ENCODE measurements around the gene NACA.
A peak's percentile ranks its signal among the peaks of the same experiment; 100 is the strongest.

Gene NACA

GRCh38 chr12:56721721-56722120 is 3.4 kb downstream of the NACA start:
- peak overlapping the region; percentile 85 for H3K4me3 ChIP-seq (ENCODE audit: low read depth, low read length)
- no peak for DNase-seq (ENCODE audit: low read depth)
- TF ChIP-seq POLR2A (IDR thresholded peaks at IDR 0.05; ENCODE audit: extremely low read depth, insufficient read length) (no peak), MAX (IDR thresholded peaks at IDR 0.05; ENCODE audit: low read depth, low read length) (no peak), MYC (IDR thresholded peaks at IDR 0.05; ENCODE audit: low read depth, low read length) (no peak)

DNA sequence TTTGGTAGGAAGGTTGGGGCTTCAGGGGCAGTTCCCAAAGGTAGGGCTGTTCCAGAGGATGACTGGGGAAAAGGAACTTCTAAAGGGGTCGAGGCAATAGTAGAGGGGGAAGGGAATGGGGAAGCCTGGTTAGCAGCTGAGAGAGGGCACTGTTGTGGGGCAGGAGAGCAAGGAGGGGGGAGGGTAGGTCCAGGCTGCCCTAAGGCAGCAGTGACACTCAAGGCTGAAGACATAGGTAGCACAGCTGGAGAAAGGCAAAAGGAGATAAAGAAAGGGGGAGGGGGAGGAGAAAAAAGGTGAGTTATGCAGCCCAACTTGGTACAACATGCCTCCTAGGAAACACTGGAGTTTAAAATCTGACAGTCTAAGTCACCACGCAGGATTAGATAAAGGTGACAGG is 3.9 kb downstream of the NACA start:
- no peak for TF ChIP-seq MAX (IDR thresholded peaks at IDR 0.05; ENCODE audit: low read depth, low read length)
- no peak for TF ChIP-seq MYC (IDR thresholded peaks at IDR 0.05; ENCODE audit: low read depth, low read length)
- TF ChIP-seq, protein P1, sequence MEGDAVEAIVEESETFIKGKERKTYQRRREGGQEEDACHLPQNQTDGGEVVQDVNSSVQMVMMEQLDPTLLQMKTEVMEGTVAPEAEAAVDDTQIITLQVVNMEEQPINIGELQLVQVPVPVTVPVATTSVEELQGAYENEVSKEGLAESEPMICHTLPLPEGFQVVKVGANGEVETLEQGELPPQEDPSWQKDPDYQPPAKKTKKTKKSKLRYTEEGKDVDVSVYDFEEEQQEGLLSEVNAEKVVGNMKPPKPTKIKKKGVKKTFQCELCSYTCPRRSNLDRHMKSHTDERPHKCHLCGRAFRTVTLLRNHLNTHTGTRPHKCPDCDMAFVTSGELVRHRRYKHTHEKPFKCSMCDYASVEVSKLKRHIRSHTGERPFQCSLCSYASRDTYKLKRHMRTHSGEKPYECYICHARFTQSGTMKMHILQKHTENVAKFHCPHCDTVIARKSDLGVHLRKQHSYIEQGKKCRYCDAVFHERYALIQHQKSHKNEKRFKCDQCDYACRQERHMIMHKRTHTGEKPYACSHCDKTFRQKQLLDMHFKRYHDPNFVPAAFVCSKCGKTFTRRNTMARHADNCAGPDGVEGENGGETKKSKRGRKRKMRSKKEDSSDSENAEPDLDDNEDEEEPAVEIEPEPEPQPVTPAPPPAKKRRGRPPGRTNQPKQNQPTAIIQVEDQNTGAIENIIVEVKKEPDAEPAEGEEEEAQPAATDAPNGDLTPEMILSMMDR (IDR thresholded peaks at IDR 0.05; ENCODE audit: low read depth, low read length) = no peak
- no peak for TF ChIP-seq POLR2A (IDR thresholded peaks at IDR 0.05; ENCODE audit: extremely low read depth, insufficient read length)
- H3K4me3 ChIP-seq (ENCODE audit: low read depth, low read length) = peak overlapping the region; percentile 85
- DNase-seq (ENCODE audit: low read depth) = peak; percentile 59

- H3K4me3 ChIP-seq (ENCODE audit: low read depth, low read length) = peak overlapping the region; percentile 85
- TF ChIP-seq POLR2A (IDR thresholded peaks at IDR 0.05; ENCODE audit: extremely low read depth, insufficient read length) (no peak), MAX (IDR thresholded peaks at IDR 0.05; ENCODE audit: low read depth, low read length) (no peak), MYC (IDR thresholded peaks at IDR 0.05; ENCODE audit: low read depth, low read length) (no peak)
- TF ChIP-seq, protein P1 (IDR thresholded peaks at IDR 0.05; ENCODE audit: low read depth, low read length) = no peak
- peak; percentile 72 for DNase-seq (ENCODE audit: low read depth)
These were observed 4.4 kb downstream of the NACA start for GRCh38 chr12:56720731-56721151.

DNA sequence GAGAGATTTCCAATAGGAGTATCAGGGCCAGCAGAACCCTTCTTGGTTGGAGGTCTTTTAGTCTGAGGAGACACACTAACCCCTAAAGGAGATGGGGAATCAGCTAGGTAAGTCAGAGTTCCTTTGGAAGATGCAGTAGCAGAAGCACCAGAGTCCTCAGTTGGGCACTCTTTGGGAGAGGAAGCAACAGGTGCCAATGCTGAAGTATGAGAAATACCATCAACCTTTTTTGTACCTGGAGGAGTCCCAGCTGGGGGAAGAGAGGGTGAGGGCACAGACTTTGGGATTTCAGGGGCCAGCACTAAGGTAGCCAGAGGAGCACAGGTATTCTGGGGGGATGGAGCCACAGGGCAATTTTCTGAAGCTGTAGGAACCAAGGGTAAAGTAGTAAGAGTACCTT is 6.0 kb downstream of the NACA start:
- TF ChIP-seq, protein P1 (IDR thresholded peaks at IDR 0.05; ENCODE audit: low read depth, low read length) = no peak
- no peak for TF ChIP-seq MYC (IDR thresholded peaks at IDR 0.05; ENCODE audit: low read depth, low read length)
- TF ChIP-seq POLR2A (IDR thresholded peaks at IDR 0.05; ENCODE audit: extremely low read depth, insufficient read length) = no peak
- no peak for TF ChIP-seq MAX (IDR thresholded peaks at IDR 0.05; ENCODE audit: low read depth, low read length)
- DNase-seq (ENCODE audit: low read depth) = no peak
- H3K4me3 ChIP-seq (ENCODE audit: low read depth, low read length) = peak overlapping the region; percentile 4

GRCh38 chr12:56718636-56719035 is 6.5 kb downstream of the NACA start:
- TF ChIP-seq POLR2A (IDR thresholded peaks at IDR 0.05; ENCODE audit: extremely low read depth, insufficient read length) (no peak), MAX (IDR thresholded peaks at IDR 0.05; ENCODE audit: low read depth, low read length) (no peak), MYC (IDR thresholded peaks at IDR 0.05; ENCODE audit: low read depth, low read length) (no peak)
- TF ChIP-seq, protein P1 (IDR thresholded peaks at IDR 0.05; ENCODE audit: low read depth, low read length) = no peak
- DNase-seq (ENCODE audit: low read depth) = no peak
- peak overlapping the region; percentile 4 for H3K4me3 ChIP-seq (ENCODE audit: low read depth, low read length)

DNA sequence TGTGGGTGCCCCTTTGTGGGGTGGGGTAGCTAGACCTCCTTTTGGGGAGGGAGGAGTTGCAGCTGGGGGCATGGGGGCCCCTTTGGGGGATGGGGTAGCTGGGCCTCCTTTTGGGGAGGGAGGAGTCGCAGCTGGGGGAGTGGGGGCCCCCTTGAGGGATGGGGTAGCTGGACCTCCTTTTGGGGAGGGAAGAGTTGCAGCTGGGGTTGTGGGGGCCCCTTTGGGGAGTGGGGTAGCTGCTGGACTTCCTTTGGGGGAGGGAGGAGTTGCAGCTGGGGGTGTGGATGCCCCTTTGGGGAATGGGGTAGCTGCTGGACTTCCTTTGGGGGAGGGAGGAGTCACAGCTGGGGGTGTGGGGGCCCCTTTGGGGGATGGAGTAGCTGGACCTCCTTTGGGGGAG is 7.0 kb downstream of the NACA start:
- H3K4me3 ChIP-seq (ENCODE audit: low read depth, low read length) = no peak overlapping the region
- peak; percentile 56 for DNase-seq (ENCODE audit: low read depth)
- TF ChIP-seq, protein P1 (IDR thresholded peaks at IDR 0.05; ENCODE audit: low read depth, low read length) = no peak
- TF ChIP-seq MAX (IDR thresholded peaks at IDR 0.05; ENCODE audit: low read depth, low read length) (no peak), MYC (IDR thresholded peaks at IDR 0.05; ENCODE audit: low read depth, low read length) (no peak), POLR2A (IDR thresholded peaks at IDR 0.05; ENCODE audit: extremely low read depth, insufficient read length) (no peak)

Measured in NB4 (cell line).